BE2C (cell line): ENCODE data around the gene NLRP7.
"Not testable (repeated sequence)": the region's sequence is repeated elsewhere in the genome, so short reads cannot be mapped to it uniquely, and the experiment has no call there.

Source experiments
- DNase-seq: peaks from one replicate; pipeline ENCODE4 v3.0.0-alpha.2; 2020
- H3K27me3 ChIP-seq: fragments of 250-450 bp; sonication (Bioruptor Pico); 2 replicates; pipeline ENCODE4 v1.5.1; 2020; ENCODE audit warnings: mild to moderate bottlenecking
- H3K36me3 ChIP-seq: fragments of 250-450 bp; sonication (Bioruptor Pico); 2 replicates; pipeline ENCODE4 v1.5.1; 2020; ENCODE audit warnings: mild to moderate bottlenecking
- H3K4me1 ChIP-seq: fragments of 250-450 bp; sonication (Bioruptor Pico); 2 replicates; pipeline ENCODE4 v1.5.1; 2020
- H3K4me3 ChIP-seq: 2 replicates; pipeline ENCODE4 v1.5.1; 2011; ENCODE audit warnings: low read depth, low read length
- H3K9me3 ChIP-seq: fragments of 250-450 bp; sonication (Bioruptor Pico); 2 replicates; pipeline ENCODE4 v1.5.1; 2020
- CTCF ChIP-seq: IDR thresholded peaks from 2 replicates; pipeline ENCODE4 v1.5.1; 2012; ENCODE audit warnings: mild to moderate bottlenecking, low read depth, low read length

Gene NLRP7

DNA sequence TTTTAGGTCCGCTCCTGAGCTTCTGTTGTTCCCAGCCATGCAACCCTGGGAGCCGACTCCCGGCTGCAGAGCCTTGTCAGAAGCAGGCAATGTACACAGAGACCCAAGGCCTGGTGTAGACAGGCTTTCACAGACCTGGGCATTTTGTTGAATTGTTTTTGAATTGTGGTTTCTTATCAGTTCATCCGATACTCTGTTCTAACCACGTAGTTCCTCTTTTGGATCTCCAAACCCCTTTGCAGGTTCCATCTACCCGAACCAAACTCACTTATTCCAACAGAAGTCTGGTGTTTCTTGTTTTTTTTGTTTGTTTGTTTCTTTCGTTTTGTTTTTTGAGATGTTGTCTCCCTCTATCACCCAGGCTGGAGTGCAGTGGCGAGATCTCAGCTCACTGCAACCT lies 12.5 kb upstream of the NLRP7 start:
- Histone ChIP-seq H3K4me3 (no peak overlapping the region), H3K9me3 (no peaks in the 10 kb centered on the region), H3K36me3 (no peaks in the 10 kb centered on the region), H3K27me3 (peaks cover 24% of the 10 kb centered on the region), H3K4me1 (no peaks in the 10 kb centered on the region)
- no peak for TF ChIP-seq CTCF
- DNase-seq: no peak

GRCh38 chr19:54955376-54955775 lies 8.0 kb upstream of the NLRP7 start:
- TF ChIP-seq CTCF: no peak
- H3K4me3 ChIP-seq: no peak overlapping the region
- H3K9me3 ChIP-seq: no peaks in the 10 kb centered on the region
- H3K27me3 ChIP-seq: peaks cover 24% of the 10 kb centered on the region
- no peaks in the 10 kb centered on the region for H3K4me1 ChIP-seq
- no peak for DNase-seq
- H3K36me3 ChIP-seq: no peaks in the 10 kb centered on the region

DNA sequence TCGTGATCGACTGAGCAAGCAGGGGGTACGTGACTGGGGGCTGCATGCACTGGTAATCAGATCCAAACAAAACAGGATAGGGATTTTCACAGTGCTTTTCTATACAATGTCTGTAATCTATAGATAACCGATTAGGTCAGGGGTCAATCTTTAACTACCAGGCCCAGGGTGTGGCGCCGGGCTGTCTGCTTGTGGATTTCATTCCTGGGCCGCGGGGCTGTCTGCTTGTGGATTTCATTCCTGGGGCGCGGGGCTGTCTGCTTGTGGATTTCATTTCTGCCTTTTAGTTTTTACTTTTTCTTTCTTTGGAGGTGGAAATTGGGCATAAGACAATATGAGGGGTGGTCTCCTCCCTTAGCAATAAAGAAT lies 6.0 kb upstream of the NLRP7 start:
- not testable (repeated sequence) for H3K4me3 ChIP-seq, DNase-seq, H3K36me3 ChIP-seq, H3K9me3 ChIP-seq, H3K4me1 ChIP-seq
- H3K27me3 ChIP-seq: peaks cover 10% of the 10 kb centered on the region

DNA sequence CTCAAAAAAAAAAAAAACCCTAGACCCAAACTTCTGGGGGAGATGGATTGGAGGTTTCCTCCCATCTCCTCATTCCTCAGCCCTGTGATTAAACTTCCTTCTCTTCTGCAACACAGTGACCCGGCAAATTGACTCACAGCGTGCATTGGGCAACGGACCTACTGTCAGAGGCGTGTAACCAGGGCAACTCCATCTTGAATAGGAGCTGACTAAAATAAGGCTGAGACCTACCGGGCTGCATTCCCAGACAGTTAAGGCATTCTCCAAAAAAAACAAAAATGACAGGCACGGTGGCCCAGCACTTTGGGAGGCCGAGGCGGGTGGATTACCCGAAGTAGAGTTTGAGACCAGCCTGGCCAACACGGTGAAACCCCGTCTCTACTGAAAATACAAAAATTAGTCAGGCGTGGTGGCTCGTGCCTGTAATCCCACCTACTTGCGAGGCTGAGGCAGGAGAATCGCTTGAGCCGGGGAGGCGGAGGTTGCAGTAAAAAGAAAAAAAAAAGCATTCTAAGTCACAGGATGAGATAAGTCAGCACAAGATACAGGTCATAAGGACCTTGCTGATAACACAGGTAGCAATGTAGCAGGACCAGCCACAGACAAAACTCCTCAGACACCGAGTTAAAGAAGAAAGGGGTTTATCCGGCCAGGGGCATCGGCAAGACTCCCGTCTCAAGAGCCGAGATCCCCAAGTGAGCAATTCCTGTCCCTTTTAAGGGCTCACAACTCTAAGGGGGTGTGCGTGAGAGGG lies 5.4 kb upstream of the NLRP7 start:
- Histone ChIP-seq H3K4me3 (no peak overlapping the region), H3K9me3 (no peaks in the 10 kb centered on the region), H3K27me3 (peaks cover 5% of the 10 kb centered on the region), H3K4me1 (no peaks in the 10 kb centered on the region), H3K36me3 (no peaks in the 10 kb centered on the region)
- DNase-seq: no peak
- TF ChIP-seq CTCF: no peak

DNA sequence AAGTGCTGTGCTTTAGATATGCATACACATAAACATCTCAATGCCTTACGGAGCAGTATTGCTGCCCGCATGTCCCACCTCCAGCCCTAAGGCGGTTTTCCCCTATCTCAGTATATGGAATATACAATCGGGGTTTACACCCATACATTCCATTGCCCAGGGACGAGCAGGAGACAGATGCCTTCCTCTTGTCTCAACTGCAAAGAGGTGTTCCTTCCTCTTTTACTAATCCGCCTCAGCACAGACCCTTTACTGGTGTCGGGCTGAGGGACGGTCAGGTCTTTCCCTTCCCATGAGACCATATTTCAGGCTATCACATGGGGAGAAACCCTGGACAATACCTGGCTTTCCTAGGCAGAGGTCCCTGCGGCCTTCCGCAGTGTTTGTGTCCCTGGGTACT lies 3.2 kb upstream of the NLRP7 start:
- H3K9me3 ChIP-seq, H3K36me3 ChIP-seq, H3K4me3 ChIP-seq, H3K4me1 ChIP-seq, H3K27me3 ChIP-seq, DNase-seq: not testable (repeated sequence)

DNA sequence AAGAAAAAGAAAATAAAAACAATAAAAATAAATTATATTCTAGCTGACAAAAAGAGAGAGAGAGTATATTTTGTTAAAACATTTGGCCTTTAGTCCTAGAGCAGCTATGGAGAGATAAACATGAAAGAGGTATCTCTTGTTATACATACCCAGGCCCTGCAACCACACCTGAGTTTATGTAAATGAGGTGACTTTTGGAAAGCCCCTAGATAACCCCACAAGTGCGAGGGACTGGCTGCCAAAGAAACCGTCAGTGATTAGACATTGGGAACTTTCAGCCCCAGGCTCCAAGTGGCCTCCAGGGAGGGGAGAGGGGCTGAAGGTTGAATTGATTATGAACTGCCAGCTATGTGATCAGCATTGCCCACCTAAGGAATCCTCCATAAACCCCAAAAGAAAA lies 2.1 kb upstream of the NLRP7 start:
- H3K36me3 ChIP-seq: no peaks in the 10 kb centered on the region
- no peak for DNase-seq
- TF ChIP-seq CTCF: no peak
- H3K9me3 ChIP-seq: no peaks in the 10 kb centered on the region
- H3K4me3 ChIP-seq: no peak overlapping the region
- no peaks in the 10 kb centered on the region for H3K4me1 ChIP-seq
- no peaks in the 10 kb centered on the region; the same call in none of the 2 replicates for H3K27me3 ChIP-seq

DNA sequence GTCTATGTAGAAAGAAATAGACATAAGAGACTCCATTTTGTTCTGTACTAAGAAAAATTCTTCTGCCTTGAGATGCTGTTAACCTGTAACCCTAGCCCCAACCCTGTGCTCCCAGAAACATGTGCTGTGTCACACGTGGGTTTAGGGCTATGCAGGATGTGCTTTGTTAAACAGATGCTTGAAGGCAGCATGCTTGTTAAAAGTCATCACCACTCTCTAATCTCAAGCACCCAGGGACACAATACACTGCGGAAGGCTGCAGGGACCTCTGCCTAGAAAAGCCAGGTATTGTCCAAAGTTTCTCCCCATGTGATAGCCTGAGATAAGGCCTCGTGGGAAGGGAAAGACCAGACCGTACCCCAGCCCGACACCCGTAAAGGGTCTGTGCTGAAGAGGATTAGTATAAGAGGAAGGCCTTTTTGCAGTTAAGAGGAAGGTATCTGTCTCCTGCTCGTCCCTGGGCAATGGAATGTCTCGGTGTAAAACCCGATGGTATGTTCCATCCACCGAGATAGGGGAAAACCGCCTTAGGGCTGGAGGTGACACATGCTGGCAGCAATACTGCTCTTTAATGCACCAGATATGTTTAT lies 3.5 kb downstream of the NLRP7 start:
- H3K27me3 ChIP-seq: peaks cover 17% of the 10 kb centered on the region
- not testable (repeated sequence) for DNase-seq, H3K4me3 ChIP-seq, H3K36me3 ChIP-seq, H3K9me3 ChIP-seq, H3K4me1 ChIP-seq

DNA sequence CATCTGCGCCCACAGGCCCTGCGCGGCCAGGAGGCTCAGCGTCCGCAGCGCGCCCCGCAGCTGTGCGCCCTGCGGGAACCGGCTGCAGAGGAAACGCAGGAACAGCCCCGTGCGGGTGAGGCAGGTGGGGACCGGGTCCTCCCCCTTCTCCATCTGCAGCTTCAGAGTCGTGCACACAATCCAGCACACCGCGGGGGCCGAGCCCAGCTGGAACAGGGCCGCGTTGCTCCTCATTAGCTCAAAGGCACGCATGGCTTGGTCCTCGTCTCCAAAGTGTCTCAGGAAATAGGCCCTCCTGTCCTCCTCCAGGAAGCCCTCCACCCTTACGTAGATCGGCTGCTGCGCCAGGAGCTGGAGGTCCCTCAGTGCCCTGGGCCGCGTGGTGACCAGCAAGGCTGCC lies 7.8 kb downstream of the NLRP7 start:
- not testable (repeated sequence) for DNase-seq, H3K4me1 ChIP-seq, H3K4me3 ChIP-seq, H3K9me3 ChIP-seq, H3K36me3 ChIP-seq
- peaks cover 39% of the 10 kb centered on the region for H3K27me3 ChIP-seq
